Tibial nerve (tissue), 4 donors: ENCODE measurements around the gene RSPH1. TPM values are rescaled to one million over a fixed set of nuclear protein-coding genes. Genes with fewer than 3 reads are reported as not detected.

Experiments used
- DNase-seq, 2 donors: peaks; one replicate each; pipeline ENCODE4 v3.0.0-alpha.2; 2019; ENCODE audit warnings: low spot score in 2 of 2
- H3K27ac ChIP-seq, 4 donors: fragments of 200-600 bp; sonication (generic) in 3 of 4; one replicate each; pipeline ENCODE4 v1.5.1; 2017 to 2019; ENCODE audit warnings: mild to moderate bottlenecking in 1 of 4
- H3K27me3 ChIP-seq, 2 donors: fragments of 200-600 bp; sonication (generic) in 1 of 2; one replicate each; pipeline versions ENCODE4 v1.5.1 to v1.6.0; 2017 to 2019
- H3K36me3 ChIP-seq, 3 donors: fragments of 200-600 bp; sonication (generic); one replicate each; pipeline ENCODE4 v1.5.1; 2018 to 2019
- H3K4me1 ChIP-seq, 4 donors: fragments of 200-600 bp; sonication (generic) in 3 of 4; one replicate each; pipeline ENCODE4 v1.5.1; 2017 to 2019
- H3K4me3 ChIP-seq, 4 donors: fragments of 200-600 bp; sonication (generic) in 3 of 4; one replicate each; pipeline ENCODE4 v1.5.1; 2017 to 2019; ENCODE audit warnings: mild to moderate bottlenecking in 1 of 4, moderate library complexity in 1 of 4
- H3K9me3 ChIP-seq, 4 donors: fragments of 200-600 bp; sonication (generic) in 3 of 4; one replicate each; pipeline ENCODE4 v1.5.1; 2017 to 2019
- EP300 ChIP-seq, 2 donors: sonication (generic); formaldehyde crosslinking; IDR thresholded peaks; one replicate each; pipeline ENCODE4 v1.6.1; 2017; ENCODE audit warnings: antibody characterized with exemption in 2 of 2, mild to moderate bottlenecking in 1 of 2
- POLR2A ChIP-seq, 2 donors: fragments of 450-650 bp; IDR thresholded peaks; one replicate each; pipeline ENCODE4 v1.6.1; 2017; ENCODE audit warnings: antibody characterized with exemption in 2 of 2, mild to moderate bottlenecking in 2 of 2, moderate library complexity in 2 of 2
- WGBS, 2 donors: methylation state at CpG; one replicate each; pipeline ENCODE4 v1.1.5; 2018; 5-methylcytosine and 5-hydroxymethylcytosine counted together
- total RNA-seq, 4 donors: library from RNA; depleted of rRNA; stranded (reverse); fragments of >200 nt; gene quantifications; one replicate each; pipeline ENCODE4 v1.1.0, GENCODE V29; 2016
- TF ChIP-seq, protein P1 (sequence below), 5 experiments: fragments of 200-600 bp in 3 of 5; fragments of 450-650 bp in 2 of 5; sonication (generic) in 3 of 5; IDR thresholded peaks; one replicate each; pipeline ENCODE4 v1.5.1; 2016 to 2019; ENCODE audit warnings: antibody characterized with exemption in 5 of 5, mild to moderate bottlenecking in 3 of 5, moderate library complexity in 2 of 5

The RSPH1 gene
- total RNA-seq, 4 donors from 2014 or later, result 0.21 to 1.7 TPM; not detected in 2

DNA sequence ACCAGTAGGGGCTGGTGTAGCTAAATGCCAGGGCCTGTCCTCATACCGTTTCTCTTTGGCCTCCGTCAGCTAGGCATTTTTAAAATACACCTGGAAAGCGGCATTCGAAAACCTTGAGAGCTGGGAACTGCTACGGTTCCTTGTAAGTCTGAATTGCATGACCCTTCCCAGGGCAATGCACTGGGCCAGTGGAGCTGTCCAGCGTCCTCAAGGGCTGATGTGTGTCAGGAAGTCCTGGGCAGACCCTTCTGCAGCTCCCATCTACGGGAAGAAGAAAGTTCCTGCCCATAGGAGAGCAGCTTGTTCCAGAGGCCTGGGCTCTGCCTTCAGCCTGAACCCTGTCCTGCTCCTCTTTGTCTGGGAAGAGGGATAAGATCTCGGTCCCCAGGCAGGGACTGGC is 58.2 kb downstream of the RSPH1 start:
- no peak overlapping the region for H3K4me3 ChIP-seq
- peaks cover 0 to 18% (median 0%) of the 10 kb centered on the region in 4 donors for H3K9me3 ChIP-seq
- no peak for TF ChIP-seq EP300 (IDR thresholded peaks at IDR 0.05)
- TF ChIP-seq POLR2A (IDR thresholded peaks at IDR 0.05), result no peak
- TF ChIP-seq, protein P1, sequence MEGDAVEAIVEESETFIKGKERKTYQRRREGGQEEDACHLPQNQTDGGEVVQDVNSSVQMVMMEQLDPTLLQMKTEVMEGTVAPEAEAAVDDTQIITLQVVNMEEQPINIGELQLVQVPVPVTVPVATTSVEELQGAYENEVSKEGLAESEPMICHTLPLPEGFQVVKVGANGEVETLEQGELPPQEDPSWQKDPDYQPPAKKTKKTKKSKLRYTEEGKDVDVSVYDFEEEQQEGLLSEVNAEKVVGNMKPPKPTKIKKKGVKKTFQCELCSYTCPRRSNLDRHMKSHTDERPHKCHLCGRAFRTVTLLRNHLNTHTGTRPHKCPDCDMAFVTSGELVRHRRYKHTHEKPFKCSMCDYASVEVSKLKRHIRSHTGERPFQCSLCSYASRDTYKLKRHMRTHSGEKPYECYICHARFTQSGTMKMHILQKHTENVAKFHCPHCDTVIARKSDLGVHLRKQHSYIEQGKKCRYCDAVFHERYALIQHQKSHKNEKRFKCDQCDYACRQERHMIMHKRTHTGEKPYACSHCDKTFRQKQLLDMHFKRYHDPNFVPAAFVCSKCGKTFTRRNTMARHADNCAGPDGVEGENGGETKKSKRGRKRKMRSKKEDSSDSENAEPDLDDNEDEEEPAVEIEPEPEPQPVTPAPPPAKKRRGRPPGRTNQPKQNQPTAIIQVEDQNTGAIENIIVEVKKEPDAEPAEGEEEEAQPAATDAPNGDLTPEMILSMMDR (IDR thresholded peaks at IDR 0.05), result no peak
- no peak overlapping the region for H3K27ac ChIP-seq
- H3K4me1 ChIP-seq, result no peaks in the 10 kb centered on the region
- no peaks in the 10 kb centered on the region for H3K36me3 ChIP-seq
- no peak for DNase-seq
- WGBS, 2 donors, result 48 to 50% methylated on average over 8 of the region's 8 CpGs
- no peaks in the 10 kb centered on the region for H3K27me3 ChIP-seq

DNA sequence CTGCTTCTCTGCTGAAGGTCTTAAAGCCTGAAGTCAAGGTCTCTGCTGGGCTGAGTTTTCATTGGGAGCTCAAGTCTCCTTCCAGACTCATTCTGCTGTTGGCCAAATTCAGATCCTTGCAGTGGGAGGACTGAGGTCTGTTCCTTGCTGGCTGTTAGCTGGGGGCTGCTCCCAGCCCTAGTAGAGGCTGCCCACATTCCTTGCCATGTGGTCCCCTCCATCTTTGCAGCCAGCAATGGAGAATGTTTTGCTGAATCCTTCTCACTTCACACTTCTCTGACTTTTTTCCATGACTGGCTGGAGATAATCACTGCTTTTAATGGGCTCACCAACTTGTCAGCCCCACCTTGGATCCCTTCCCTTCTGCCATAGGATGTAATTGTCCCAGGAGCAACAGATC is 59.1 kb downstream of the RSPH1 start:
- H3K9me3 ChIP-seq, result peaks cover 0 to 26% (median 2%) of the 10 kb centered on the region in 4 donors
- H3K4me1 ChIP-seq, result no peaks in the 10 kb centered on the region
- H3K4me3 ChIP-seq, result no peak overlapping the region
- no peaks in the 10 kb centered on the region for H3K36me3 ChIP-seq
- TF ChIP-seq POLR2A (IDR thresholded peaks at IDR 0.05) (no peak), EP300 (IDR thresholded peaks at IDR 0.05) (no peak)
- TF ChIP-seq, protein P1 (IDR thresholded peaks at IDR 0.05), result no peak
- no peak for DNase-seq
- no peak overlapping the region for H3K27ac ChIP-seq
- no peaks in the 10 kb centered on the region for H3K27me3 ChIP-seq

DNA sequence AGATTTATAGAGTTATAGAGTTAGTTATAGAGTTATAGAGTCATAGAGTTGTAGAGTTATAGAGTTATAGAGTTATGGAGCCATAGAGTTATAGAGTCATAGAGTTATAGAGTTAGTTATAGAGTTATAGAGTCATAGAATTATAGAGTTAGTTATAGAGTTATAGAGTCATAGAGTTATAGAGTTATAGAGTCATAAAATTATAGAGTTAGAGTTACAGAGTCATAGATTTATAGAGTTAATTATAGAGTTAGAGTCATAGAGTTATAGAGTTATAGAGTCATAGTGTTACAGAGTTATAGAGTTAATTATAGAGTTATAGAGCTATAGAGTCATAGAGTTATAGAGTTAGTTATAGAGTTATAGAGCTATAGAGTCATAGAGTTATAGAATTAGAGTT is 60.2 kb downstream of the RSPH1 start:
- Histone ChIP-seq H3K4me1 (no peaks in the 10 kb centered on the region), H3K4me3 (no peak overlapping the region), H3K9me3 (peaks cover 0 to 35% (median 2%) of the 10 kb centered on the region in 4 donors), H3K27ac (no peak overlapping the region), H3K36me3 (no peaks in the 10 kb centered on the region), H3K27me3 (no peaks in the 10 kb centered on the region)
- DNase-seq, result no peak
- TF ChIP-seq EP300 (IDR thresholded peaks at IDR 0.05), result no peak
- no peak for TF ChIP-seq POLR2A (IDR thresholded peaks at IDR 0.05)
- TF ChIP-seq, protein P1 (IDR thresholded peaks at IDR 0.05), result no peak

DNA sequence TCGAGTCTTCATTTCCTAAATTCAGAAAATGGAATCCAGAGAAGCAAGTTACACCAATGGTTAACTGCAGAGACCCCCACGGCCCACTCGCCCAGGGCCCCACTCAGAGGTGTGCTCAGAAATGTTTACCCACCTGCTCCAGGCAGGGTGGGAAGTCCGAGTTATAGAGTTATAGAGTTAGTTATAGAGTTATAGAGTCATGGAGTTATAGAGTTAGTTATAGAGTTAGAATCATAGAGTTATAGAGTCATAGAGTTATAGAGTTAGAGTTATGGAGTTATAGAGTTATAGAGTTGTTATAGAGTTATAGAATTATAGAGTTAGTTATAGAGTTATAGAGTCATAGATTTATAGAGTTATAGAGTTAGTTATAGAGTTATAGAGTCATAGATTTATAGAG is 60.6 kb downstream of the RSPH1 start:
- Histone ChIP-seq H3K27me3 (no peaks in the 10 kb centered on the region), H3K27ac (no peak overlapping the region), H3K4me3 (no peak overlapping the region), H3K36me3 (no peaks in the 10 kb centered on the region), H3K4me1 (no peaks in the 10 kb centered on the region), H3K9me3 (peaks cover 0 to 35% (median 2%) of the 10 kb centered on the region in 4 donors)
- TF ChIP-seq, protein P1 (IDR thresholded peaks at IDR 0.05), result no peak
- TF ChIP-seq EP300 (IDR thresholded peaks at IDR 0.05), result no peak
- no peak for TF ChIP-seq POLR2A (IDR thresholded peaks at IDR 0.05)
- 74 to 86% methylated on average over 4 of the region's 4 CpGs for WGBS, 2 donors
- DNase-seq, result no peak

DNA sequence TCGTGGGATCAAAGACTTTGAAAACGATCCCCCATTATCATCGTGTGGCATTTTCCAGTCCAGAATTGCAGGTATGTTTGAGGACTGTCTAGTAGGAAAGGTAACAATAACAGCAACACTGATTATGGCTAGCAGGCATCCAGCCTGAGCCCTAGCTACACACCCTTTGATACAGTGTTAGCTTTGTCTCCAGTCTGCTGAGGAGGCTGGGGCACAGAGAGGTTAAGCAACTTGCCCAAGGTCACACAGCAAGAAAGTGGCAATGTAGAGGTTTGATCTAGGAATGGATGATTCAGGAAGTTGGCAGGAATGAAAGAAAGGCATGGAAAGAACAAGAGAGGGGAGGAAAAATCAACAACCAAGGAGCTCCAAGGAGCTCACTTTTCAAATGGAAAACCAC is 61.1 kb downstream of the RSPH1 start:
- Histone ChIP-seq H3K27ac (no peak overlapping the region), H3K36me3 (no peaks in the 10 kb centered on the region), H3K9me3 (peaks cover 0 to 35% (median 2%) of the 10 kb centered on the region in 4 donors), H3K4me3 (no peak overlapping the region), H3K4me1 (no peaks in the 10 kb centered on the region), H3K27me3 (no peaks in the 10 kb centered on the region)
- TF ChIP-seq EP300 (IDR thresholded peaks at IDR 0.05), result no peak
- TF ChIP-seq POLR2A (IDR thresholded peaks at IDR 0.05), result no peak
- TF ChIP-seq, protein P1 (IDR thresholded peaks at IDR 0.05), result no peak
- no peak for DNase-seq
- 62 to 92% methylated on average over 3 of the region's 3 CpGs for WGBS, 2 donors
